Transverse colon (tissue), 4 donors: ENCODE measurements around the gene BET1L. TPM values are rescaled to one million over a fixed set of nuclear protein-coding genes. Genes with fewer than 3 reads are reported as not detected.
"Not testable (repeated sequence)": the region's sequence is repeated elsewhere in the genome, so short reads cannot be mapped to it uniquely, and the experiment has no call there.

Source experiments
- DNase-seq: peaks from one replicate; pipeline ENCODE4 v3.0.0-alpha.2; 2019
- H3K27ac ChIP-seq, 4 donors: fragments of 200-600 bp; sonication (generic); 2 replicates each; pipeline ENCODE4 v1.5.1; 2016 to 2018; ENCODE audit warnings: inconsistent platforms in 4 of 4
- H3K27me3 ChIP-seq: fragments of 200-600 bp; sonication (generic); 2 replicates; pipeline ENCODE4 v1.5.1; 2017; ENCODE audit warnings: inconsistent platforms
- H3K36me3 ChIP-seq, 4 donors: fragments of 200-600 bp; sonication (generic); 2 replicates each; pipeline ENCODE4 v1.5.1; 2017 to 2019; ENCODE audit warnings: inconsistent platforms in 4 of 4
- H3K4me1 ChIP-seq, 4 donors: fragments of 200-600 bp; sonication (generic); 2 replicates each; pipeline ENCODE4 v1.5.1; 2017 to 2020; ENCODE audit warnings: inconsistent platforms in 4 of 4
- H3K4me3 ChIP-seq, 4 donors: fragments of 200-600 bp; sonication (generic); 1 replicate in 1 of 4; 2 replicates in 3 of 4; pipeline versions ENCODE4 v1.5.1 to v1.6.1; 2017 to 2019; ENCODE audit warnings: inconsistent platforms in 4 of 4
- H3K9me3 ChIP-seq, 2 donors: fragments of 200-600 bp; sonication (generic); 2 replicates each; pipeline ENCODE4 v1.5.1; 2017 to 2019; ENCODE audit warnings: inconsistent platforms in 2 of 2
- CTCF ChIP-seq, 5 experiments: fragments of 200-600 bp in 3 of 5; fragments of 450-650 bp in 2 of 5; sonication (generic) in 3 of 5; IDR thresholded peaks; 1 replicate in 2 of 5; 2 replicates in 3 of 5; pipeline ENCODE4 v1.5.1; 2016 to 2017; ENCODE audit warnings: antibody characterized with exemption in 5 of 5, inconsistent platforms in 3 of 5, mild to moderate bottlenecking in 2 of 5, moderate library complexity in 1 of 5
- WGBS, 2 donors: methylation state at CpG; one replicate each; pipeline ENCODE4 v1.1.5; 2018; ENCODE audit warnings: low coverage in 1 of 2; 5-methylcytosine and 5-hydroxymethylcytosine counted together
- in situ Hi-C, 4 donors: fragments of 200-750 bp; cut with MboI; loops; one replicate each; pipeline versions ENCODE4 v1.15.0 to v1.15.1; 2017; ENCODE audit warnings: low sequenced_read_pairs in 3 of 4, low pct_ligation_motif_present in 1 of 4, low pct_unique_long_range_greater_than_20kb in 1 of 4
- intact Hi-C: fragments of 100-400 bp; cut with DNase I; formaldehyde crosslinking; loops from one replicate; pipeline ENCODE4 v1.15.1; 2023; ENCODE audit warnings: low total_unique reads
- small RNA-seq, 4 donors: library from RNA; depleted of rRNA; stranded (forward); fragments of <200 nt; gene quantifications; one replicate each; pipeline ENCODE3, GENCODE V24; 2016
- total RNA-seq, 4 donors: library from RNA; depleted of rRNA; stranded (reverse); fragments of >200 nt; gene quantifications; one replicate each; pipeline ENCODE4 v1.1.0, GENCODE V29; 2016

BET1L gene
- total RNA-seq, 4 donors from 2014 or later, result 31.8 to 111 (median 36.6) TPM

GRCh38 chr11:191490-192478 is 15.4 kb downstream of the BET1L start:
- TF ChIP-seq CTCF (IDR thresholded peaks at IDR 0.05), result peak; percentile 27 to 56 (median 35)
- H3K36me3 ChIP-seq, H3K27me3 ChIP-seq, H3K27ac ChIP-seq, intact Hi-C loops, H3K4me3 ChIP-seq, in situ Hi-C loops, H3K9me3 ChIP-seq, H3K4me1 ChIP-seq, DNase-seq: not testable (repeated sequence)
- WGBS, 2 donors, result 37% methylated on average over 4 of the region's 8 CpGs; no CpG with 5 or more reads in 1 of the 2 donors

DNA sequence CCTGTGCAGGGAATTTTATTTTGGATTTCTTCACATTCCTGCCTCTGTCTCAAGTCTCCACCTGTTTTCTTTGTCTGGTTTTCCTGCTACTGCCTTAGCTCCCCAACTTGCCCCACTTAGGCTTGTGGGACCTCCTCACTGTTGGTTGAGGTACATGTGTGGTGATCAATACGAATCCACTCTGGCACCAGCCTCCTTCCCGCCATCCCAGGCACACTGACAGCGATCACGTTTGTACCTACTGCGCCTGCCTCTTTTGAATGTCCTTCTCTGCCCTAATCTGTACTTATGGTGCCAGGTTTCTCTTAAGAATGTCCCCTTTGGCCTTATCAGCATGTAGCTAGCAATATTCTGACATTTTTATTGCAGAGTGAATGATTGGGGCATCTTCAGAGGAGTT is 16.7 kb downstream of the BET1L start:
- DNase-seq, H3K4me1 ChIP-seq, intact Hi-C loops, in situ Hi-C loops, H3K27me3 ChIP-seq, H3K36me3 ChIP-seq, H3K9me3 ChIP-seq, H3K4me3 ChIP-seq, H3K27ac ChIP-seq: not testable (repeated sequence)
- WGBS, 2 donors, result 78 to 84% methylated on average over 5 of the region's 5 CpGs

- H3K9me3 ChIP-seq, H3K27me3 ChIP-seq, H3K4me1 ChIP-seq, H3K27ac ChIP-seq, intact Hi-C loops, H3K36me3 ChIP-seq, in situ Hi-C loops, H3K4me3 ChIP-seq: not testable (repeated sequence)
- peak; percentile 21 for DNase-seq
- 79% methylated on average over 6 of the region's 25 CpGs; no CpG with 5 or more reads in 1 of the 2 donors for WGBS, 2 donors
- TF ChIP-seq CTCF (IDR thresholded peaks at IDR 0.05), result peak in 3 of 5 experiments; percentile 9 to 16 (median 9)
These were observed 17.3 kb downstream of the BET1L start for GRCh38 chr11:189843-190311.

GRCh38 chr11:189200-189783 is 17.9 kb downstream of the BET1L start:
- H3K4me3 ChIP-seq, H3K36me3 ChIP-seq, H3K9me3 ChIP-seq, intact Hi-C loops, H3K27me3 ChIP-seq, H3K27ac ChIP-seq, H3K4me1 ChIP-seq, in situ Hi-C loops: not testable (repeated sequence)
- WGBS, 2 donors, result 92% methylated on average over 6 to 48 of the region's 55 CpGs
- DNase-seq, result peak; percentile 12

DNA sequence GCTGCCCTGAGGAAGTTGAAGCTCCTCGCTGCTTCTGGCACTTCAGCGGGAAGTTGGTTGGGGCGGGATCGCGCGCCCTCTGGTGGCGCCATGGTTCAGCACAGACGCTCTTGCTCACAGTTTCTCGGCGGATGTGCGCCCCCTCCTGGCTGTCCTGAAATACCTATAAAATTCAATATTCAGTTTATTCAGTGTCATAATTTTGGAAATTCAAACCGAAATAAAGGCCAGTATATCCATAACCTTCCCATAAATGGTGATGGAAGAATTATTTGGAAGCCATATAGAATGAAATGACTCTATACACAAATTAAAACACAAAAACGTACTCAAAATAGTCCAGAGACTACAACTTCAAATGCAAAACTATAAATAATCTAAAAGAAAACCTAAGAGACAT is 27.0 kb downstream of the BET1L start:
- H3K9me3 ChIP-seq, DNase-seq, H3K27ac ChIP-seq, H3K36me3 ChIP-seq, H3K4me3 ChIP-seq, in situ Hi-C loops, intact Hi-C loops, H3K4me1 ChIP-seq, H3K27me3 ChIP-seq: not testable (repeated sequence)
- peak in 2 of 5 experiments; percentile 6 to 30 for TF ChIP-seq CTCF (IDR thresholded peaks at IDR 0.05)
- 0% methylated on average over 2 of the region's 13 CpGs; no CpG with 5 or more reads in 1 of the 2 donors for WGBS, 2 donors

Small RNA genes within 50 kb of the gene (small RNA-seq; reads per million reads assigned to genes)
- gene RNU6-447P, result 0 reads per million in 4 donors

Other genes with a start within 250 kb of the BET1L start
- not detected for gene SCGB1C1, start 14.3 kb downstream of the BET1L start, total RNA-seq
- gene RIC8A, start 309 bp upstream of the BET1L start, total RNA-seq, result 100 to 1,000 TPM in 2 of 4 donors, 10 to 100 TPM in 2; 59.2 to 145 (median 93.8) TPM
- gene SIRT3, start 28.9 kb upstream of the BET1L start, total RNA-seq, result 10 to 100 TPM in 3 of 4 donors, 1 to 10 TPM in 1; 7.2 to 27.9 (median 20.6) TPM
- gene PSMD13, start 29.6 kb upstream of the BET1L start, total RNA-seq, result 10 to 100 TPM; 23.2 to 96.5 (median 52.2) TPM
- 1 to 10 TPM in 2 of 4 donors, not detected in 2; 1.8 to 2.1 TPM for gene NLRP6, start 71.0 kb upstream of the BET1L start, total RNA-seq
- gene PGGHG, start 81.7 kb upstream of the BET1L start, total RNA-seq, result 100 to 1,000 TPM in 1 of 4 donors, 10 to 100 TPM in 3; 15.4 to 117 (median 30.8) TPM
- gene IFITM5, start 92.1 kb upstream of the BET1L start, total RNA-seq, result not detected
- gene IFITM2, start 100.4 kb upstream of the BET1L start, total RNA-seq, result 10 to 100 TPM; 19.1 to 78.6 (median 49.8) TPM
- gene IFITM1, start 106.6 kb upstream of the BET1L start, total RNA-seq, result 100 to 1,000 TPM in 1 of 4 donors, 10 to 100 TPM in 3; 19.9 to 109 (median 60.5) TPM
- gene IFITM3, start 113.5 kb upstream of the BET1L start, total RNA-seq, result 100 to 1,000 TPM in 3 of 4 donors, 10 to 100 TPM in 1; 88.2 to 139 (median 123) TPM
- 1 to 10 TPM in 2 of 4 donors, under 1 TPM in 1, not detected in 1; 0.82 to 3.0 (median 1.3) TPM for gene B4GALNT4, start 162.1 kb upstream of the BET1L start, total RNA-seq
- gene PKP3, start 186.8 kb upstream of the BET1L start, total RNA-seq, result 100 to 1,000 TPM; 159 to 359 (median 200) TPM
- gene SIGIRR, start 207.6 kb upstream of the BET1L start, total RNA-seq, result 100 to 1,000 TPM; 107 to 344 (median 148) TPM
- gene ANO9, start 234.6 kb upstream of the BET1L start, total RNA-seq, result 100 to 1,000 TPM; 117 to 490 (median 296) TPM
- gene PTDSS2, start 242.9 kb upstream of the BET1L start, total RNA-seq, result 100 to 1,000 TPM in 2 of 4 donors, 10 to 100 TPM in 2; 28.5 to 264 (median 76.0) TPM